Fibroblast of villous mesenchyme (primary cell): ENCODE data around the gene ASTN2. TPM values are rescaled to one million over a fixed set of nuclear protein-coding genes. Genes with fewer than 3 reads are reported as not detected.

ENCODE experiments used
- DNase-seq: peaks from one replicate; pipeline ENCODE4 v3.0.0-alpha.2; 2010; ENCODE audit warnings: low read depth
- H3K4me3 ChIP-seq: 2 replicates; pipeline ENCODE4 v1.5.1; 2011; ENCODE audit warnings: low read depth, mild to moderate bottlenecking, low read length
- total RNA-seq: library from RNA; depleted of rRNA; stranded (reverse); fragments of >200 nt; gene quantifications from 2 replicates; pipeline ENCODE4 v1.2.3, GENCODE V29; 2012
- TF ChIP-seq, protein P1 (sequence below): IDR thresholded peaks from 2 replicates; pipeline ENCODE4 v1.5.1; 2012; ENCODE audit warnings: low read depth, mild to moderate bottlenecking, low read length; ENCODE audit not compliant: insufficient read depth

ASTN2 gene
- total RNA-seq, 1 donor, result 5.6 TPM

DNA sequence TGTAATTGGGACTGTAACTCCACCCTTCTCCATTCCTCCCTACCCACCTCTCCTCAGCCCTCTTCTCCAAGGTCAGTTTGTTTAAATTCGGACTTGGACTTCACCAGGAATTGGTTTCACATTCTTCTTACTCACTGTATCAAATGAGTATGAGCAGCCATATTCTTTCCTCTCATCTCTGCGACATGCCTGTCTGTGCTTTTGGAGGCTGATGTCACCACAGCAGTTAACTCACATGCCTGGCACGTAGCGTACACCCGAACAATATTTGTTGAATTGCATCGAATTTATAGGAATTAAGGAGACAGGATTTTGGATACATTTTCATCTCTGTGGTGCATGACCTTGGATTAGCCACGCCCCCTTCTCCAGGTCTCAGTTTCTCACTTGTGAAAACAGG lies 291.1 kb downstream of the ASTN2 start:
- H3K4me3 ChIP-seq, result no peak overlapping the region
- no peak for DNase-seq
- TF ChIP-seq, protein P1, sequence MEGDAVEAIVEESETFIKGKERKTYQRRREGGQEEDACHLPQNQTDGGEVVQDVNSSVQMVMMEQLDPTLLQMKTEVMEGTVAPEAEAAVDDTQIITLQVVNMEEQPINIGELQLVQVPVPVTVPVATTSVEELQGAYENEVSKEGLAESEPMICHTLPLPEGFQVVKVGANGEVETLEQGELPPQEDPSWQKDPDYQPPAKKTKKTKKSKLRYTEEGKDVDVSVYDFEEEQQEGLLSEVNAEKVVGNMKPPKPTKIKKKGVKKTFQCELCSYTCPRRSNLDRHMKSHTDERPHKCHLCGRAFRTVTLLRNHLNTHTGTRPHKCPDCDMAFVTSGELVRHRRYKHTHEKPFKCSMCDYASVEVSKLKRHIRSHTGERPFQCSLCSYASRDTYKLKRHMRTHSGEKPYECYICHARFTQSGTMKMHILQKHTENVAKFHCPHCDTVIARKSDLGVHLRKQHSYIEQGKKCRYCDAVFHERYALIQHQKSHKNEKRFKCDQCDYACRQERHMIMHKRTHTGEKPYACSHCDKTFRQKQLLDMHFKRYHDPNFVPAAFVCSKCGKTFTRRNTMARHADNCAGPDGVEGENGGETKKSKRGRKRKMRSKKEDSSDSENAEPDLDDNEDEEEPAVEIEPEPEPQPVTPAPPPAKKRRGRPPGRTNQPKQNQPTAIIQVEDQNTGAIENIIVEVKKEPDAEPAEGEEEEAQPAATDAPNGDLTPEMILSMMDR, result no peak

DNA sequence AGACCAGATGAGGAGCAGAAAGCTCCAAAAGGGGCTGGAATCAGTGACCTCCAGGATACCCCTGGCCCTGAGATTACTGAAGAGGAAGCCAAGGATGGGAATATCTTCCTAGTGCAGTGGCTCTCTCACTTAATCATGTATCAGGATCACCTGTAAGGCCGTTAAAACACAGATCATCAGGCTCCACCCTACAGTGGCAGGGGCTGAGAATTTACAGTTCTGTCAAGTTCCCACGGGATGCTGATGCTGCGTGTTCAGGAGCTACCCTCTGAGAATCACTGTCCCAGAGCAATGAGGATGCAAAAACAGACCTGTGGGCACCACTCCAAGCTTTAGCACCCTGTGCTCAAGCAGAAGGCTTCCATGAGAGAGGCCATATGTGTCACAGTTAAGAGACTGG lies 291.9 kb downstream of the ASTN2 start:
- TF ChIP-seq, protein P1, result no peak
- H3K4me3 ChIP-seq, result no peak overlapping the region
- DNase-seq, result no peak

DNA sequence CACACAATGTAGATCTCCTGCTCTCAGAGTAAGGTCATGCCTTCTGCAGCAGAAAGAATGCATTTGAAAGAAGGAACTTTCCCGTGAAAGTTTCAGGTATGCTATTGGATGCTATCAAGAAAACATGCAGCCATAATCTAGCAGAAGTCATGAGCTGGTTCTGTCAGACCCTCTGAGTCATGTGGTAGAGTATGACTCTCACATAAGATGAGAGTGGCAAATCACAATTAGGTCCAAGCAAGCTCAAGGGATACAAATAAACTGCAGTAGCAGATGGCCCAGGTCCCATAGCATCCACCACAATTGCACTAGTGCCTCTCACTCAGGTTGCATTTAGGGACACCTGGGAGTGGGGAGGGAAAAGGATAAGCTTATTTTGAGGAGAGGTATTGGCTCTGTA lies 292.8 kb downstream of the ASTN2 start:
- TF ChIP-seq, protein P1, result no peak
- H3K4me3 ChIP-seq, result no peak overlapping the region
- DNase-seq, result no peak

GRCh38 chr9:117121316-117121715 lies 293.5 kb downstream of the ASTN2 start:
- TF ChIP-seq, protein P1, result no peak
- no peak for DNase-seq
- no peak overlapping the region for H3K4me3 ChIP-seq

DNA sequence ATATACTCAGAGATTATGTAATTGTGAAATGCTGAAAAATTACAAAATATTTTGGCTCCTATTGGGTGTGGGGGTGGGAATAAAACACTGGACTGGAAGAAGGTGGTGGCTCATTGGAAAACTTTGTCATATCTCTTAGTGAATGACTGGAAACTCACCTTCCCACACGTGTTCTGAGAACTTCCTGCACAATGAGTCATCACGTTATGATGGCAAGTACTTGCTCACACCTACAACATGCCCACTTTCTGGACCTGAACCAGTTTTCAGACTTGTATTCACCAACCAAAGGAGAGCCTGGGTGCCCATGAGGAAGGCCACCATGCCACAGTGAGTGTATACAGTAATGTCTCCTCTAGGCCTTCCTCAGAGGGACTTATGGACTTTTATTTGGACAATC lies 294.8 kb downstream of the ASTN2 start:
- no peak for DNase-seq
- TF ChIP-seq, protein P1, result no peak
- no peak overlapping the region for H3K4me3 ChIP-seq

DNA sequence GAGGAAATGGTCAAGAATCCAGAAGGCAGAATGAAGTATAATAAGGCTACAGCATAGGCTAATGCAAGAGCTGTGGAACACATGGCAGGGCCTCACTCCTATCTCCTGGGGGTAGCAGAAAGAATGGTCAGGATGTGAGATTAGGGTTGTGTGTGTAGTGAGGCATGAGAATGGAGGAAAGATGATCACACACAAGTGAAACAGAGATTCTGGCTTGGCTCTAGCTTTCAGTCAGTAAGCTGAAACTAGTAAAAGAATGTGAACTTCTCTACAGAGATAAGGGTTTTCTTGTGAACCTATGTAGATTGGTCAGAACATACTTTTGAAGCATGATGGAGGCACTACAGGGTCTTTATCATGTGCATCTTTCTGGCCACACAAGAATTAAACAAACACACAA lies 298.8 kb downstream of the ASTN2 start:
- TF ChIP-seq, protein P1, result no peak
- DNase-seq, result no peak
- H3K4me3 ChIP-seq, result no peak overlapping the region

- no peak for DNase-seq
These were observed 300.1 kb downstream of the ASTN2 start for GRCh38 chr9:117114768-117115167.

More at GRCh38 chr9:117114768-117115167, 300.1 kb downstream of the ASTN2 start:
- TF ChIP-seq, protein P1, result no peak
- H3K4me3 ChIP-seq, result no peak overlapping the region
